Left ventricle myocardium inferior (tissue), 1 donor: ENCODE results near the gene INPP5J. TPM values are rescaled to one million over a fixed set of nuclear protein-coding genes. Genes with fewer than 3 reads are reported as not detected.

Experiments used
- DNase-seq: peaks from one replicate; pipeline ENCODE4 v3.0.0-alpha.2; 2020
- H3K27ac ChIP-seq: fragments of 200-600 bp; replicated peaks from 2 replicates; pipeline ENCODE4 v1.8.0; 2021
- H3K27me3 ChIP-seq: fragments of 200-600 bp; 2 replicates; pipeline ENCODE4 v1.8.0; 2021; ENCODE audit warnings: low read depth
- H3K36me3 ChIP-seq: fragments of 200-600 bp; 2 replicates; pipeline ENCODE4 v1.8.0; 2021
- H3K4me1 ChIP-seq: fragments of 200-600 bp; 2 replicates; pipeline ENCODE4 v1.8.0; 2021
- H3K4me3 ChIP-seq: fragments of 200-600 bp; 2 replicates; pipeline ENCODE4 v1.8.0; 2021; ENCODE audit warnings: mild to moderate bottlenecking, moderate library complexity
- H3K9me3 ChIP-seq: fragments of 200-600 bp; replicated peaks from 2 replicates; pipeline ENCODE4 v1.8.0; 2021
- intact Hi-C: fragments of 100-400 bp; cut with micrococcal nuclease; formaldehyde crosslinking; loops from one replicate; pipeline ENCODE4 v1.11.0; 2022
- total RNA-seq: library from RNA; stranded (reverse); fragmentation: NEBNext Ultra II Directional; extraction: Animal tissue kit (Norgen Biotek cat#: 25700); gene quantifications from one replicate; pipeline ENCODE4 v1.2.1, GENCODE V29; 2021
- TF ChIP-seq, protein P1 (sequence below): fragments of 200-600 bp; IDR thresholded peaks from 2 replicates; pipeline ENCODE4 v1.8.0; 2021; ENCODE audit warnings: antibody characterized with exemption, mild to moderate bottlenecking, borderline replicate concordance
- donor health status: DM: no; HTN: yes; CAD: no; lungs with severe emphysema.

INPP5J gene
- total RNA-seq, 1 donor from 2014 or later: 20.7 TPM

GRCh38 chr22:31085928-31086327 is 36.8 kb upstream of the INPP5J start:
- peaks cover 87% of the 10 kb centered on the region for H3K4me1 ChIP-seq
- no peaks in the 10 kb centered on the region for H3K9me3 ChIP-seq
- intact Hi-C loops: loop anchor here (5.0 kb wide), 1 partner anchor 139 kb away; no protein-coding TSS in a partner anchor
- peak overlapping the region; percentile 89 for H3K4me3 ChIP-seq
- TF ChIP-seq, protein P1, sequence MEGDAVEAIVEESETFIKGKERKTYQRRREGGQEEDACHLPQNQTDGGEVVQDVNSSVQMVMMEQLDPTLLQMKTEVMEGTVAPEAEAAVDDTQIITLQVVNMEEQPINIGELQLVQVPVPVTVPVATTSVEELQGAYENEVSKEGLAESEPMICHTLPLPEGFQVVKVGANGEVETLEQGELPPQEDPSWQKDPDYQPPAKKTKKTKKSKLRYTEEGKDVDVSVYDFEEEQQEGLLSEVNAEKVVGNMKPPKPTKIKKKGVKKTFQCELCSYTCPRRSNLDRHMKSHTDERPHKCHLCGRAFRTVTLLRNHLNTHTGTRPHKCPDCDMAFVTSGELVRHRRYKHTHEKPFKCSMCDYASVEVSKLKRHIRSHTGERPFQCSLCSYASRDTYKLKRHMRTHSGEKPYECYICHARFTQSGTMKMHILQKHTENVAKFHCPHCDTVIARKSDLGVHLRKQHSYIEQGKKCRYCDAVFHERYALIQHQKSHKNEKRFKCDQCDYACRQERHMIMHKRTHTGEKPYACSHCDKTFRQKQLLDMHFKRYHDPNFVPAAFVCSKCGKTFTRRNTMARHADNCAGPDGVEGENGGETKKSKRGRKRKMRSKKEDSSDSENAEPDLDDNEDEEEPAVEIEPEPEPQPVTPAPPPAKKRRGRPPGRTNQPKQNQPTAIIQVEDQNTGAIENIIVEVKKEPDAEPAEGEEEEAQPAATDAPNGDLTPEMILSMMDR: no peak
- no peaks in the 10 kb centered on the region for H3K27me3 ChIP-seq
- peaks cover 49% of the 10 kb centered on the region for H3K36me3 ChIP-seq
- peak overlapping the region; percentile 95 for H3K27ac ChIP-seq
- no peak for DNase-seq

GRCh38 chr22:31086703-31087330 is 35.9 kb upstream of the INPP5J start:
- peaks cover 58% of the 10 kb centered on the region for H3K36me3 ChIP-seq
- H3K27ac ChIP-seq: peak overlapping the region; percentile 95
- no peak for DNase-seq
- no peaks in the 10 kb centered on the region for H3K9me3 ChIP-seq
- H3K4me1 ChIP-seq: peaks cover 87% of the 10 kb centered on the region
- H3K27me3 ChIP-seq: no peaks in the 10 kb centered on the region
- intact Hi-C loops: loop anchor here (5.0 kb wide), 1 partner anchor 140 kb away; no protein-coding TSS in a partner anchor
- H3K4me3 ChIP-seq: peak overlapping the region; percentile 89
- TF ChIP-seq, protein P1: no peak

GRCh38 chr22:31087744-31088215 is 35.0 kb upstream of the INPP5J start:
- H3K27ac ChIP-seq: peak overlapping the region; percentile 95
- intact Hi-C loops: loop anchor here (5.0 kb wide), 1 partner anchor 140 kb away; no protein-coding TSS in a partner anchor
- no peak for DNase-seq
- peaks cover 67% of the 10 kb centered on the region for H3K36me3 ChIP-seq
- no peaks in the 10 kb centered on the region for H3K27me3 ChIP-seq
- H3K4me1 ChIP-seq: peaks cover 88% of the 10 kb centered on the region
- no peak overlapping the region for H3K4me3 ChIP-seq
- H3K9me3 ChIP-seq: no peaks in the 10 kb centered on the region
- TF ChIP-seq, protein P1: no peak

GRCh38 chr22:31088233-31088986 is 34.4 kb upstream of the INPP5J start:
- no peak for DNase-seq
- H3K27ac ChIP-seq: peak overlapping the region; percentile 59
- no peaks in the 10 kb centered on the region for H3K27me3 ChIP-seq
- peaks cover 73% of the 10 kb centered on the region for H3K36me3 ChIP-seq
- intact Hi-C loops: loop anchor here (5.0 kb wide), 1 partner anchor 141 kb away; no protein-coding TSS in a partner anchor
- TF ChIP-seq, protein P1: no peak
- H3K4me1 ChIP-seq: peaks cover 88% of the 10 kb centered on the region
- no peak overlapping the region for H3K4me3 ChIP-seq
- no peaks in the 10 kb centered on the region for H3K9me3 ChIP-seq

DNA sequence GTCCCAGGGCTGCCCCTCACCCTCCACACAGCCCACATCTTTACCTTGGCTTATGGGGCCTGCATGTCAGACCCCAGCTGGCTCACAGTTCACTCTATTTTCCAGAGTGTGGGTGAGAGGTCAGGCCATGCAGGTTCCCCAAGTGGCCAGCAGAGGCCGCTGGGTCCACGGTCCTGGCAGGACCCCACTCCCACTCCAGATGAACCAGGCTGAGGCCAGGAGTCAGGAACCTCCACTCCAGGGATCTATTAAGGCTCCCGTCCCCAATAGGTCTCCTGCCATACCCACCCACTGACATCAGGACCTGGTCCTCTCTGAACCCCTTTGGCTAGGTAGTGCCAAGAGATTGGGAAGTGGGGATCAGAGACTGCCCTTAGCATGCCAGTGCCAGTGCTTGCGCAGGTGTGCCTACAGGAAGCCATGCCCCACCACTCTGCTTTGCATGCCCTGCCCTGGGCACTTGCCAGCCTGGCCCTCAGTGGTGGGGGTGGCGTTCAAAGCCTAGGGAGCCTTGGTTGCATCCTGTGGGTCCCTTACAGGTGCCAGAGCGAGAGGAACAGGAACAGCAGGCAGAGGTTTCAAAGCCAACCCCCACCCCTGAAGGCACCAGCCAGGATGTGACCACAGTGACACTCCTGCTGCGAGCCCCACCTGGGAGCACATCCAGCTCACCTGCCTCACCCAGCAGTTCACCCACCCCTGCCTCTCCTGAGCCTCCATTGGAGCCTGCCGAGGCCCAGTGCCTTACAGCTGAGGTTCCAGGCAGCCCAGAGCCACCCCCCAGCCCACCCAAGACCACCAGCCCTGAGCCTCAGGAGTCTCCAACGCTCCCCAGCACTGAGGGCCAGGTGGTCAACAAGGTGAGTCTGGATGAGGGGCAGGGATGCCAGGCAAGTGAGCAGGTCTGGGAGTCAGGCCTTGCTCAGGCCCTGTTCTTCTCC is 33.3 kb upstream of the INPP5J start:
- intact Hi-C loops: loop anchor here (5.0 kb wide), 1 partner anchor 142 kb away; no protein-coding TSS in a partner anchor
- DNase-seq: no peak
- H3K9me3 ChIP-seq: no peaks in the 10 kb centered on the region
- H3K36me3 ChIP-seq: peaks cover 73% of the 10 kb centered on the region
- no peak overlapping the region for H3K4me3 ChIP-seq
- peak overlapping the region; percentile 59 for H3K27ac ChIP-seq
- TF ChIP-seq, protein P1: peak; percentile 90
- H3K4me1 ChIP-seq: peaks cover 84% of the 10 kb centered on the region
- no peaks in the 10 kb centered on the region for H3K27me3 ChIP-seq
